IPS DF 4.7 (cell line): ENCODE data around the gene UBQLN3.

Source experiments
- DNase-seq: peaks from one replicate; pipeline ENCODE4 v3.0.0-alpha.2; 2013; ENCODE audit warnings: low spot score; ENCODE audit errors: extremely low read depth

The UBQLN3 gene

DNA sequence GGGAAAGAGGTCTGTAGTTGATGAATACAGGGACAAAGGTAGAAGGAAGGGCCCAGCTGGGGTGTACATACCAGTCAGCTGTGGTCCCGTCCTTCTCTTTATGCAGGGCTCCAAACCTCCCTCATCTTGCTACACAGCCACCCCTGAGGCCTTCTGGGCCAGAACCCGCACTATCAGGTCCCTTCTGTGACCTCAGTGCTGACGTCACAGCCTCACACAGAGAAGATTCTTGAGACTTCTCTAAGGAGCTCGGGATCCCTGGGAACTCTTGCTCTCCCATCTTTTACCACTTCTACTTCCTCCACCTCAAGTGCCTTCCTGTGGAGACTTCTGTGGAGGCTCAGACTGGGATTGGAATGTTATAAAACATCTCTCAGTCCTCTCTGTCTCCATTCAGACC is at the start of gene UBQLN3:
UBQLN3 (minus strand) TSS at position 155 of the 400 bp plus-strand sequence. CDS start 399 bp downstream, outside the sequence.
- no peak for DNase-seq

- DNase-seq: no peak
Observed at GRCh38 chr11:5557751-5558150, 48.0 kb upstream of the UBQLN3 start.

DNA sequence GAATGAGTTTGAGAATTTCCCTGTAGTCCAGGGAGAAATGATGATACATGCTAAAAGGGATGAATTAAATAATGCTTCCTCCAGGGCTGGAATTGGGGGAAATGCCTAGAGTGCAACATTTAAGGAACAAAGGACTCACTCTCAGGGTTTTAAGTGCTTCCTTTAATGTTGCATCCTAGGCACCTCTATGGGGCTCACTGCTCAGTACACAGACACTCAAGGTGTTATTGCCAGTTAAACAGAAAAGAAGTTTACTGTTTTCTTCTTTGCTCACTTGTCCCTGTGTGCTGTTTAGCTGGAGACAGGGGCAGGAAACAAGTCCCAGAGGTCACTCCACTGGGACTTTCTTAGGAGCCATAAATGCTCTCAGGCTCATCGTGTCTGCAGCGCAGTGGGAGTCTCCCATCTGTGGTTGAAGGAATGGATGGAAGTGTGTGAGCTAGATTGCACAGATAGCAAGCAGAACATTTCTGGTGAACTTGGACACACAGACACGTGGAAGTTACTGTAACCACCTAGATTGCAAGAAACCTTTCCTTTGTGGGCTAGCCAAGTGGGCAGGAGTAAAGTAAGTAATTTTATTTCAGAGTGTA is 46.9 kb upstream of the UBQLN3 start:
- DNase-seq: no peak

DNA sequence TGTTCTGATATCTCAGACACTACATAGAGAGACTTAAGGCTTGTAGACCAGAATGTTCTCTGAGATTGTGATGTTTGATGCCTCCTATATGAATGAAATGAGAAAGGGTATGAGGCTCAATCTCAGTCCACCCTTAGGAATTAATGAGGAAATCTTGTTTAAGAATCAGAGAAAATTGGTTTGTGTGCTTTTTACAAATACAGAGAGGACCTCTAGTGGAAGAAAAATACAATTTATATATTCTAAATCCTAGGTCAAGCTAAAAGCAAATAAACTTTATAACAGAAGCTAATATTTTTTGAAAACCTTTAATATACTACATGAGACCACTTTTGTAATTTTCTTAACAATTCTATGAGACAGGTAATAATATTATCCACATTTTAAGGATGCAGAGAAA is 43.6 kb upstream of the UBQLN3 start:
- DNase-seq: no peak

- DNase-seq: no peak
Observed at GRCh38 chr11:5550440-5551095, 40.8 kb upstream of the UBQLN3 start.

DNA sequence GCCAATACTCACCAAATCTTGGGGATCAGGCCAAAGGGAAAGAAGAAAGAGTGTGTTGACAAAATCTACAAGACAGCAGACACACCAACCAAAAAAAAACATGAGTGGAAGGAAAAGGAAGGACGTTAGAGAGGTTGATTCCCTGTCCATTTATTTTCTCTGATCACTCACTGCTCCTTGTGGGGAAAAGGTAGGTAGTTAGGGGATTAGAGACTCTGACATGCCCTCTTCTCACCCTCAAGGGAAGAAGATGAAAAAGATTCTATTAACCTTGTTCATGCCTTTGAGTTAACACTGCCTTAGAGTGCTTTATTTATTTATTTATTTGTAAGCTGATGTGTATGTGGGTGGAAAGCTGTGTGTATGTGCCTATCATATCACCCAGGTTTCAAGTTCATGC is 38.7 kb upstream of the UBQLN3 start, which contains the start of gene OR52H1:
OR52H1 (minus strand) TSS at position 101 of the 400 bp plus-strand sequence. CDS start 3,035 bp downstream, outside the sequence.
- no peak for DNase-seq

GRCh38 chr11:5547982-5548381 is 38.2 kb upstream of the UBQLN3 start:
- no peak for DNase-seq

DNA sequence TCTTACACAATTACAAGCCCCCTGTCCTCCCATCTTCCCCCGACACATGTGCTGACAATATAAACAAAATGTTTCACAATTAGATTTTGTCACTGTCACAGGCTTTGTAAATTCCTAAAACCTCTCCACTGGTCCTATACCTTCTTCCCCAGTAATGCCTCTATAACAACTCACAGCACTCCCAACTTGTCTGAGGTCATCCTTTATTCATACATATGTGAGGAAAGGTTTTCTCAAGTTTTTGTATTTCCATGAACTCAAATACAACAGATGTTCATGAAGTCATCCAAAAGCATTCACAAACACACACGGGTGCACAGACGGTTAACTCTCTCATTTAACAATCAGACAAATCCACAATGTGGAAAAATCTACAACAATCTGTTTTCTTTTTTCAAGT is 36.7 kb upstream of the UBQLN3 start:
- no peak for DNase-seq

GRCh38 chr11:5541427-5541826 is 31.7 kb upstream of the UBQLN3 start:
- DNase-seq: no peak

DNA sequence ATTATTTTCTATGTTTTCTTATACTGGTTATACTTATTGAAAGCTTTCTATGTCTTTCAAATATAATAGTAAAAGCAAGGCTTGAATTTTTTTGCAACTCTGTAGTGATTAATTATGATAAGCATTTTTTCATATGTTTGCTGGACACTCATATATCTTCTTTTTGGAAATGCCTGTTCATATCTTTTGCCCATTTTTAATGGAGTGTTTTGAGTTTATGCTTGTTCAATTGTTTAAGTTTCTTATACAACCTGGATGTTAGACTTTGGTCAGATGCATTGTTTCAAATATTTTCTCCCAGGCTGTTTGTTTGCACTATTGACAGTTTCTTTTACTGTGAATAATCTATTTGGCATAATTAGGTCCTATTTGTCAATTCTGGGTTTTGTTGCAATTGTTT is 26.7 kb upstream of the UBQLN3 start:
- no peak for DNase-seq

DNA sequence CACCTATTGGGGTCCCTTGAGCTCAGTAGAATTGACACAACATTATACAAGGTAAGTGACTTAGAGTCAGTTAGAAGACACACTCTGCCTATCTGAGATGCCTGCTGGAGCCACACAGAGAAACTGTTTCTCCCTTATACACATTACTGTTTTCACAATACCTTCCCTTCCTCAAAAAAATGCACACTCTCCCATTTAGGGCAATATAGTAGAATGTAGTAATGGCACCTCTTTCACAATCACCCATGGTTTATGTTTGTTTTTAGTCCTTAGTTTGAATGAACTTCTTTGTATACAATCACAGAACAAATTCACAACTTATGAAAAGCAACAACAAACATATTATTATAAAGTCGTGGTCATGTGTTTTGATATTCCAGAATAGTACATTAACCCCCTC is 24.3 kb upstream of the UBQLN3 start:
- no peak for DNase-seq

- no peak for DNase-seq
Observed at GRCh38 chr11:5531053-5531831, 21.5 kb upstream of the UBQLN3 start.

- no peak for DNase-seq
Observed at GRCh38 chr11:5528495-5528894, 18.7 kb upstream of the UBQLN3 start.

GRCh38 chr11:5527716-5528115 is 18.0 kb upstream of the UBQLN3 start:
- DNase-seq: no peak

DNA sequence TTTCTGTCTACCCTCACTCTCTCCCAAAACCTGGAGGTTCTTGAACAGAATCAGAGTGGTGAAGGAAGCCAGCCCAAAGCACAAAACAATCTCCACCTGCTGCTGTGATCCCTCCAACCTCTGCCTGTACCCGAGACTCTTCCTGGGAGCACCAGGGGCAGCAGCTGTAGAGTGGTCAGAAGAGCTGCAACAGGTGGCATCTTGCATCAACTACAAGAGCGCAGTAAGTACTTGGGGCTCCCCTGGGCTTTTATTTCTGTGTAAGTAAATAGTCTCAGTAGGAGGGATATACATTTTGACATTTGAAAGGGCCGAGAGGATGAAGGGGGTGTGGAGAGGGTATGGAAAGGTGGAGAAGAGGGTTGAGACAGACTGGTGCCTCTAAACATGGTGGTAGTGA is 15.0 kb upstream of the UBQLN3 start:
- no peak for DNase-seq

DNA sequence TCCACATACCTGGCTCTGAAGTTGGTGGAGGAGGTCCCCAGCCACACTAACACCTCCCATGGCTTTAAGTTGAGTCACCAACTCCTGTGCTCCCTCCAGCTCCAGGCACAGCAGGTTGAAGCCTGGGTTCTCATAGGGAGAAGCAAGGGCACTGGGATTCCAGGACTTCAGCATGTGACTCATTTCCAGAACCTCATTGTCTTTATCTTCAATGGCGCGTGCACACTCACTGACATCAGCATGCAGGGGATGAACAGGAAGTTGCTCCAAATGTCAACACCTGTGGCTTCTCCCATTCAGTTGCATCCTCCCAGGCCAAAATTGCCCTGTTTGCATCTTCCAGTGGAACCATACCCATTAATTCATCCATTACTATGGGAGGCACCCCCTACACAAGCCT is 12.6 kb upstream of the UBQLN3 start:
- DNase-seq: no peak

GRCh38 chr11:5521540-5521939 is 11.8 kb upstream of the UBQLN3 start:
- no peak for DNase-seq

- no peak for DNase-seq
Observed at GRCh38 chr11:5516599-5516998, 6.8 kb upstream of the UBQLN3 start, which contains the start of gene UBQLNL. TSS of gene UBQLNL (minus strand) at chr11:5516699. CDS start at chr11:5516441, 258 bp downstream.

- no peak for DNase-seq
Observed at GRCh38 chr11:5514841-5515240, 5.1 kb upstream of the UBQLN3 start.

DNA sequence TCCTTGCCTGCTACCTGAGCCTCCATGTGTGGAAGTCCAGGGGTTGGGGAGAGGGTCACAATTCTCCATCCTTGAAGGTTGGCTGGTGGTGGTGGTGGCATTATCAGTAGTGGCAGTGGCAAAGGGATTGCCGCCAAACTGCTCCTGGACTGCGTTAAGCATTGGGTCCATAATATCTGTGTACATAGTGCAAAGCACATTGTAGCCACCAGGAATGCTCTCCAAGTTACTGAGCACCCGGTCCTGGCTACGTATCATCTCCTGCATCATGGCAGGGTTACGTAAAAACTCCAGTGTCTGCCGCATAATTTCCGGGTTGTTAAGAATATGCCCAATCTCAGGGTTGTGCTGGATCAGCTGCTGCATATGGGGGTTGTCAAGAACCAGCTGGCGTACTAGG is 1.2 kb downstream of the UBQLN3 start:
- DNase-seq: no peak

DNA sequence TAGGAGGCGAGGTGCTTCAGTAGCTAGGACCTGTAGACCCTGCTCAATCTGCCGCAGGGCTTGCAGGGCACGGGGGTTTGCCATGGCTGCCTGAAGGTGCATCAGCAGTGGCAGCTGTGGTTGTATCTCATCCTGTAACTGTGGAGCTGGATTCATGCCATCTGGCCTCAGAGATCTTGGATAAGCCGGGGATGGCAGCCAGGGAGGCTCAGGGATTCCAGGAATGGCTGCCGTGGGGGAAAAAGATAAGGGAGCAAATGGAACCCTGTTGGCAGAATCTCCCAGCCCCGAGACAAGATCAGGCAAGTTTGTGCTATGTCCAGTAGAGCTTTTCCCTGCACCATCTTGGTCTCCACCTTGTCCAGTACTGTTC is 1.8 kb downstream of the UBQLN3 start:
- DNase-seq: no peak

- DNase-seq: no peak
Observed at GRCh38 chr11:5507177-5507932, 2.4 kb downstream of the UBQLN3 start.
